HL-60 (cell line): ENCODE results near the gene RBM28.
A peak's percentile ranks its signal among the peaks of the same experiment; 100 is the strongest.

Experiments
- DNase-seq, 2 experiments: peaks; one replicate each; pipeline ENCODE4 v3.0.0-alpha.2; 2010 to 2020; ENCODE audit warnings: low read depth in 1 of 2, low spot score in 1 of 2
- H3K27ac ChIP-seq: fragments of 250-450 bp; sonication (Bioruptor Pico); replicated peaks from 2 replicates; pipeline ENCODE4 v1.5.1; 2020; ENCODE audit warnings: mild to moderate bottlenecking, moderate library complexity
- H3K27me3 ChIP-seq: fragments of 250-450 bp; sonication (Bioruptor Pico); 2 replicates; pipeline ENCODE4 v1.5.1; 2021; ENCODE audit warnings: mild to moderate bottlenecking, moderate library complexity; ENCODE audit not compliant: insufficient read depth, poor library complexity, severe bottlenecking
- H3K4me3 ChIP-seq: replicated peaks from 2 replicates; pipeline ENCODE4 v1.5.1; 2011; ENCODE audit warnings: mild to moderate bottlenecking, control low read depth, low read length; ENCODE audit not compliant: insufficient read depth
- GABPA ChIP-seq: IDR thresholded peaks from 2 replicates; pipeline ENCODE4 v1.6.1; 2012; ENCODE audit warnings: low read depth
- POLR2AphosphoS5 ChIP-seq: IDR thresholded peaks from 2 replicates; pipeline ENCODE4 v1.6.1; 2012; ENCODE audit warnings: low read depth
- REST ChIP-seq: IDR thresholded peaks from 2 replicates; pipeline ENCODE4 v1.6.1; 2012; ENCODE audit warnings: low read depth; ENCODE audit not compliant: insufficient replicate concordance
- SPI1 ChIP-seq: IDR thresholded peaks from 2 replicates; pipeline ENCODE4 v1.6.1; 2012; ENCODE audit warnings: low read depth, mild to moderate bottlenecking, borderline replicate concordance
- TF ChIP-seq, protein P1 (sequence below): IDR thresholded peaks from one replicate; pipeline ENCODE4 v1.5.1; 2011; ENCODE audit warnings: low read length, control low read depth, inconsistent platforms; ENCODE audit not compliant: insufficient read depth

RBM28 gene

DNA sequence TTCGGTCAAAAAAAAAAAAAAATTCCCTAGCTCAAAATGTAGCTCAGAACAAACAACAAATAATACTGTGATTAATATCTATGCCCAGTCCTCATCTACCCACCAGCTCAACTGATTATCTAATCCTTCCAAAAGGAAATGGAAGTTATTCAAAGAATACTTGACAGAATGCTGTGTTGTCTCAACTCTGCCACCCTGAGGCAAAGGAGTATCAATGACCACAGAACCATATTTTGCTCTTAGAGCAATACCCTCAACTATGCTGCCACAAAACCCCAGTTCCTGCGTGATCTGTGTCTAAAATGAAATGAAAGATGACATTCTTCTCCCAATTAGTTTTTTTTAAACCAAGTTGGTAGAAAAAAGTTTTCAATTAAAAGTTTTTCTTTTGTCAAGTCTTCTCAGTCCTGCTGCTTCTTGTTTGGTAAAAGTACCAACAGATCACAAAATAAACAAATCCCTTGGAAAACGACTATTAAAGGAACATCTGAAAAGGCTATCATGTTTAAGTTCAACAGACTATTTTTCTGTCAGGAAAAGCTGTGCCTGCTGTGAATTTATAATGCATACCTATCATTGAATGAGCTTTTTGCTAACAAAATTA, 21.6 kb downstream of the RBM28 start:
- Histone ChIP-seq H3K27ac (no peak overlapping the region), H3K4me3 (no peak overlapping the region), H3K27me3 (no peaks in the 10 kb centered on the region)
- peak in 1 of 2 experiments; percentile 44 for DNase-seq
- TF ChIP-seq, protein P1, sequence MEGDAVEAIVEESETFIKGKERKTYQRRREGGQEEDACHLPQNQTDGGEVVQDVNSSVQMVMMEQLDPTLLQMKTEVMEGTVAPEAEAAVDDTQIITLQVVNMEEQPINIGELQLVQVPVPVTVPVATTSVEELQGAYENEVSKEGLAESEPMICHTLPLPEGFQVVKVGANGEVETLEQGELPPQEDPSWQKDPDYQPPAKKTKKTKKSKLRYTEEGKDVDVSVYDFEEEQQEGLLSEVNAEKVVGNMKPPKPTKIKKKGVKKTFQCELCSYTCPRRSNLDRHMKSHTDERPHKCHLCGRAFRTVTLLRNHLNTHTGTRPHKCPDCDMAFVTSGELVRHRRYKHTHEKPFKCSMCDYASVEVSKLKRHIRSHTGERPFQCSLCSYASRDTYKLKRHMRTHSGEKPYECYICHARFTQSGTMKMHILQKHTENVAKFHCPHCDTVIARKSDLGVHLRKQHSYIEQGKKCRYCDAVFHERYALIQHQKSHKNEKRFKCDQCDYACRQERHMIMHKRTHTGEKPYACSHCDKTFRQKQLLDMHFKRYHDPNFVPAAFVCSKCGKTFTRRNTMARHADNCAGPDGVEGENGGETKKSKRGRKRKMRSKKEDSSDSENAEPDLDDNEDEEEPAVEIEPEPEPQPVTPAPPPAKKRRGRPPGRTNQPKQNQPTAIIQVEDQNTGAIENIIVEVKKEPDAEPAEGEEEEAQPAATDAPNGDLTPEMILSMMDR, result peak; percentile 49
- no peak for TF ChIP-seq REST

- no peak for DNase-seq
- Histone ChIP-seq H3K27ac (no peak overlapping the region), H3K4me3 (no peak overlapping the region), H3K27me3 (no peaks in the 10 kb centered on the region)
- TF ChIP-seq GABPA (no peak), POLR2AphosphoS5 (no peak)
Measured at GRCh38 chr7:128321044-128321422, 22.7 kb downstream of the RBM28 start.

GRCh38 chr7:128318691-128319090, 25.0 kb downstream of the RBM28 start:
- no peak overlapping the region for H3K27ac ChIP-seq
- no peak for DNase-seq
- no peaks in the 10 kb centered on the region for H3K27me3 ChIP-seq
- TF ChIP-seq SPI1, result no peak
- no peak for TF ChIP-seq GABPA
- TF ChIP-seq, protein P1, result no peak
- TF ChIP-seq REST, result no peak
- TF ChIP-seq POLR2AphosphoS5, result no peak
- H3K4me3 ChIP-seq, result no peak overlapping the region

DNA sequence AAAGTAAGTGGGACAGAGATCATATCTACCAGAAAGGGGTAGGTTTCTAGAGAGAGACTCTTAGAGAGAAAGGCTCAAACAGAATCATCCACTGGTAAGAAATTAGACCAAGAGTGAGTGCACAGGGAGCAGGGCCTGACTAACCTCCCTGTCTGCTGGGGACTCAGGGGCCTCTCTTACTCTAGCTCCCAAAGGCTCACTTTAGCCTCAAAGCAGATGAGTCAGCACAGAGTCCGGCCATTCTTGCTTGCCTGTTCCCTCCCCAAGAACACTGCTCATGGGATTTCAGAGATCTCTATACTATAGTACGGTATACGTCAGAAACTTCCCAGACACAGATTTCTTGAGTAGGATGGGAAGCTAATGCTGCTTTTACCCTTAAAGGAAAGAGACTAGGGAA, 32.7 kb downstream of the RBM28 start:
- Histone ChIP-seq H3K27ac (no peak overlapping the region), H3K4me3 (no peak overlapping the region), H3K27me3 (no peaks in the 10 kb centered on the region)
- DNase-seq, result no peak
- TF ChIP-seq POLR2AphosphoS5 (no peak), SPI1 (no peak), GABPA (no peak), REST (no peak)
- TF ChIP-seq, protein P1, result no peak
